ENCODE results near the gene BIRC6. TPM values are rescaled to one million over a fixed set of nuclear protein-coding genes. Genes with fewer than 3 reads are reported as not detected.

The BIRC6 gene
- total RNA-seq, 1 experiment from 2014 or later, result 182 TPM

GRCh38 chr2:32479993-32480392, 123.2 kb downstream of the BIRC6 start:
- Histone ChIP-seq H3K36me3 (ENCODE audit: insufficient read depth, low read length) (peaks cover 68% of the 10 kb centered on the region), H3K4me2 (ENCODE audit: low read depth, low read length, poor library complexity, severe bottlenecking) (no peak overlapping the region), H3K9me2 (replicated peaks; ENCODE audit: insufficient read depth, low read length) (no peaks in the 10 kb centered on the region; the same call in 1 of the 2 replicates), H3K9me3 (ENCODE audit: low read length) (no peaks in the 10 kb centered on the region), H3K27me3 (ENCODE audit: low read length) (no peaks in the 10 kb centered on the region), H3K4me1 (ENCODE audit: low read length) (no peaks in the 10 kb centered on the region), H3K4me3 (ENCODE audit: low read length) (no peak overlapping the region), H2AFZ (ENCODE audit: low read length) (no peak overlapping the region), H4K20me1 (ENCODE audit: insufficient read depth, low read depth, low read length) (no peaks in the 10 kb centered on the region), H3K27ac (ENCODE audit: low read length) (no peak overlapping the region), H3K79me2 (ENCODE audit: low read length) (peaks cover 43% of the 10 kb centered on the region), H3K9ac (ENCODE audit: low read length) (no peak overlapping the region)
- DNase-seq, result no peak

- H3K9me3 ChIP-seq (ENCODE audit: low read length), result no peaks in the 10 kb centered on the region
- H2AFZ ChIP-seq (ENCODE audit: low read length), result no peak overlapping the region
- H3K4me2 ChIP-seq (ENCODE audit: low read depth, low read length, poor library complexity, severe bottlenecking), result no peak overlapping the region
- no peaks in the 10 kb centered on the region for H3K27me3 ChIP-seq (ENCODE audit: low read length)
- peaks cover 36% of the 10 kb centered on the region for H3K79me2 ChIP-seq (ENCODE audit: low read length)
- no peaks in the 10 kb centered on the region; the same call in 1 of the 2 replicates for H3K9me2 ChIP-seq (replicated peaks; ENCODE audit: insufficient read depth, low read length)
- no peaks in the 10 kb centered on the region for H4K20me1 ChIP-seq (ENCODE audit: insufficient read depth, low read depth, low read length)
- DNase-seq, result no peak
- H3K4me1 ChIP-seq (ENCODE audit: low read length), result no peaks in the 10 kb centered on the region
- H3K9ac ChIP-seq (ENCODE audit: low read length), result no peak overlapping the region
- no peak overlapping the region for H3K4me3 ChIP-seq (ENCODE audit: low read length)
- no peak overlapping the region for H3K27ac ChIP-seq (ENCODE audit: low read length)
- H3K36me3 ChIP-seq (ENCODE audit: insufficient read depth, low read length), result peaks cover 77% of the 10 kb centered on the region
Measured at GRCh38 chr2:32482471-32482870, 125.6 kb downstream of the BIRC6 start.

DNA sequence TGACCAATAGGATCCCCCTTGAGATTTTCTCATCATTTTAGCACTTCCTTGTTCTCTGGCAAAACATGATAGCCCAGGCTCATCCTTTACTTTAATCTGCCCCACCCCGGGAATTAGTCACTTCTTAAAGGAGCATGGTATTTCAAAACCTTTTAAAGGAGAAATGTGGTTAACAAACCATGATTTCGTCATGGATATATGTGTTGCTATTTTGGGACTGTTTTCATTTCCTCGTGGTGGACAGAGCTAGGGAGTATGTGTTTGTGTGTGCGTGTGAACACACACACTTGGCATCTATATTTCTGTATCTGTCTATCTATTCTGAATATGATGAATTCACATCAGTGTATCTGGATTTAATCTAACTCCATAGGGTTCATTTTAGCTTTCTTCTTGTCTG, 128.1 kb downstream of the BIRC6 start:
- Histone ChIP-seq H3K9me3 (ENCODE audit: low read length) (no peaks in the 10 kb centered on the region), H3K79me2 (ENCODE audit: low read length) (peaks cover 30% of the 10 kb centered on the region), H3K9me2 (replicated peaks; ENCODE audit: insufficient read depth, low read length) (no peaks in the 10 kb centered on the region), H3K4me2 (ENCODE audit: low read depth, low read length, poor library complexity, severe bottlenecking) (no peak overlapping the region), H3K4me3 (ENCODE audit: low read length) (no peak overlapping the region), H3K4me1 (ENCODE audit: low read length) (no peaks in the 10 kb centered on the region), H3K27me3 (ENCODE audit: low read length) (no peaks in the 10 kb centered on the region), H4K20me1 (ENCODE audit: insufficient read depth, low read depth, low read length) (no peaks in the 10 kb centered on the region), H3K36me3 (ENCODE audit: insufficient read depth, low read length) (peaks cover 75% of the 10 kb centered on the region), H3K9ac (ENCODE audit: low read length) (no peak overlapping the region), H2AFZ (ENCODE audit: low read length) (no peak overlapping the region), H3K27ac (ENCODE audit: low read length) (no peak overlapping the region)
- no peak for DNase-seq

GRCh38 chr2:32485399-32485798, 128.6 kb downstream of the BIRC6 start:
- H3K4me1 ChIP-seq (ENCODE audit: low read length), result no peaks in the 10 kb centered on the region
- H3K36me3 ChIP-seq (ENCODE audit: insufficient read depth, low read length), result peaks cover 72% of the 10 kb centered on the region
- no peaks in the 10 kb centered on the region for H4K20me1 ChIP-seq (ENCODE audit: insufficient read depth, low read depth, low read length)
- no peak overlapping the region for H3K4me2 ChIP-seq (ENCODE audit: low read depth, low read length, poor library complexity, severe bottlenecking)
- no peak overlapping the region for H3K27ac ChIP-seq (ENCODE audit: low read length)
- H3K9me2 ChIP-seq (replicated peaks; ENCODE audit: insufficient read depth, low read length), result no peaks in the 10 kb centered on the region
- H3K9me3 ChIP-seq (ENCODE audit: low read length), result no peaks in the 10 kb centered on the region
- no peak overlapping the region for H3K9ac ChIP-seq (ENCODE audit: low read length)
- peaks cover 27% of the 10 kb centered on the region for H3K79me2 ChIP-seq (ENCODE audit: low read length)
- no peak overlapping the region for H3K4me3 ChIP-seq (ENCODE audit: low read length)
- no peak overlapping the region for H2AFZ ChIP-seq (ENCODE audit: low read length)
- no peak for DNase-seq
- no peaks in the 10 kb centered on the region for H3K27me3 ChIP-seq (ENCODE audit: low read length)

DNA sequence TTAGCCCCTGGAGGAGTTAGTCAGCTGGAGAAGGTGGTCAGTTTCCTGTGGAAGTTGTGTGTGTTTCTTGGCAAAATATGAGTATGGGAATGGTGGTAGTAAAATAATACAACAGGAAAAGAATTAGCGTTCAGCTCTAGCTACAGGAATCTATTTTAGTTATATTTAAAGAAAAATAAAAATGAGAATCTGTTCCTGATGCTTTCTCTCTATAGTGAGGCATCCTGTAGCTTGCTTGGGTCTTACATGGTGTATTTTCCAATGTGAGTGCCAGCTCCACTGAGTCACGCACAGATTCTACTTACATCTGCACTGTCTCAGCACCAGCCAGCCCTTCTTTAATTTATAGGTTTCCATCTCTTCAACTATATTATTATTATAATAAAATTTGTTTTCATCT, 132.2 kb downstream of the BIRC6 start:
- Histone ChIP-seq H3K9me3 (ENCODE audit: low read length) (no peaks in the 10 kb centered on the region), H3K9me2 (replicated peaks; ENCODE audit: insufficient read depth, low read length) (no peaks in the 10 kb centered on the region), H3K4me3 (ENCODE audit: low read length) (no peak overlapping the region), H3K4me1 (ENCODE audit: low read length) (no peaks in the 10 kb centered on the region), H3K27me3 (ENCODE audit: low read length) (no peaks in the 10 kb centered on the region), H3K27ac (ENCODE audit: low read length) (no peak overlapping the region), H4K20me1 (ENCODE audit: insufficient read depth, low read depth, low read length) (no peaks in the 10 kb centered on the region), H3K36me3 (ENCODE audit: insufficient read depth, low read length) (peaks cover 74% of the 10 kb centered on the region), H2AFZ (ENCODE audit: low read length) (no peak overlapping the region), H3K79me2 (ENCODE audit: low read length) (peaks cover 18% of the 10 kb centered on the region), H3K9ac (ENCODE audit: low read length) (no peak overlapping the region), H3K4me2 (ENCODE audit: low read depth, low read length, poor library complexity, severe bottlenecking) (no peak overlapping the region)
- DNase-seq, result no peak

DNA sequence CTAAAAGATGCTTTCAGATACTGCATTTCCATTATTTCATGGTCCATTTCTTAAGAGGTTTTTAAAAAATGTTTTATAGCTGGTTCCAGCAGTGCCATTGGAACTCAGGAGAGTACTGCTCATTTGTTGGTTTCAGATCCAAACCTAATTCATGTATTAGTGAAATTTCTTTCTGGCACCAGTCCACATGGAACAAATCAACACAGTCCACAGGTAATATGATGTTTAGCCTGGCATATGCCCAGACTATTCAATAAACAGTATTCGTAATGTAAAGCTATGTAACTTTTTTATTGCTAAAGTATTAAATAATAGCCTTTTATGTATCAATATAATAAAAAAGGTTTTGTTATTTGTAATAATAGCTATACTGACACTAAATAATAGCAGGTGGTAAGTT, 134.5 kb downstream of the BIRC6 start:
- Histone ChIP-seq H3K4me2 (ENCODE audit: low read depth, low read length, poor library complexity, severe bottlenecking) (no peak overlapping the region), H3K27ac (ENCODE audit: low read length) (no peak overlapping the region), H3K36me3 (ENCODE audit: insufficient read depth, low read length) (peaks cover 65% of the 10 kb centered on the region; the same call in 1 of the 2 replicates), H3K79me2 (ENCODE audit: low read length) (peaks cover 21% of the 10 kb centered on the region), H2AFZ (ENCODE audit: low read length) (no peak overlapping the region), H3K9me3 (ENCODE audit: low read length) (no peaks in the 10 kb centered on the region), H3K4me1 (ENCODE audit: low read length) (no peaks in the 10 kb centered on the region), H4K20me1 (ENCODE audit: insufficient read depth, low read depth, low read length) (no peaks in the 10 kb centered on the region), H3K27me3 (ENCODE audit: low read length) (no peaks in the 10 kb centered on the region), H3K4me3 (ENCODE audit: low read length) (no peak overlapping the region), H3K9me2 (replicated peaks; ENCODE audit: insufficient read depth, low read length) (no peaks in the 10 kb centered on the region), H3K9ac (ENCODE audit: low read length) (no peak overlapping the region)
- DNase-seq, result no peak

- no peak overlapping the region for H3K4me3 ChIP-seq (ENCODE audit: low read length)
- H4K20me1 ChIP-seq (ENCODE audit: insufficient read depth, low read depth, low read length), result no peaks in the 10 kb centered on the region
- no peaks in the 10 kb centered on the region for H3K27me3 ChIP-seq (ENCODE audit: low read length)
- peaks cover 11% of the 10 kb centered on the region for H3K4me1 ChIP-seq (ENCODE audit: low read length)
- H3K79me2 ChIP-seq (ENCODE audit: low read length), result peaks cover 46% of the 10 kb centered on the region
- DNase-seq, result no peak
- no peaks in the 10 kb centered on the region for H3K9me3 ChIP-seq (ENCODE audit: low read length)
- H2AFZ ChIP-seq (ENCODE audit: low read length), result no peak overlapping the region
- no peaks in the 10 kb centered on the region for H3K9me2 ChIP-seq (replicated peaks; ENCODE audit: insufficient read depth, low read length)
- no peak overlapping the region for H3K9ac ChIP-seq (ENCODE audit: low read length)
- no peak overlapping the region for H3K4me2 ChIP-seq (ENCODE audit: low read depth, low read length, poor library complexity, severe bottlenecking)
- H3K27ac ChIP-seq (ENCODE audit: low read length), result no peak overlapping the region
- peaks cover 68% of the 10 kb centered on the region for H3K36me3 ChIP-seq (ENCODE audit: insufficient read depth, low read length)
Measured at GRCh38 chr2:32495139-32495538, 138.3 kb downstream of the BIRC6 start.

- Histone ChIP-seq H3K9me3 (ENCODE audit: low read length) (no peaks in the 10 kb centered on the region), H3K27me3 (ENCODE audit: low read length) (no peaks in the 10 kb centered on the region), H3K27ac (ENCODE audit: low read length) (no peak overlapping the region), H3K9me2 (replicated peaks; ENCODE audit: insufficient read depth, low read length) (no peaks in the 10 kb centered on the region), H3K4me2 (ENCODE audit: low read depth, low read length, poor library complexity, severe bottlenecking) (no peak overlapping the region), H3K79me2 (ENCODE audit: low read length) (peaks cover 43% of the 10 kb centered on the region), H4K20me1 (ENCODE audit: insufficient read depth, low read depth, low read length) (no peaks in the 10 kb centered on the region), H3K4me1 (ENCODE audit: low read length) (peaks cover 11% of the 10 kb centered on the region), H2AFZ (ENCODE audit: low read length) (no peak overlapping the region), H3K4me3 (ENCODE audit: low read length) (no peak overlapping the region), H3K9ac (ENCODE audit: low read length) (no peak overlapping the region), H3K36me3 (ENCODE audit: insufficient read depth, low read length) (peaks cover 65% of the 10 kb centered on the region)
- DNase-seq, result no peak
Measured at GRCh38 chr2:32496662-32497061, 139.8 kb downstream of the BIRC6 start.

- Histone ChIP-seq H3K9me3 (ENCODE audit: low read length) (no peaks in the 10 kb centered on the region), H3K4me2 (ENCODE audit: low read depth, low read length, poor library complexity, severe bottlenecking) (no peak overlapping the region)
Measured at GRCh38 chr2:32498306-32498705, 141.5 kb downstream of the BIRC6 start.

More at GRCh38 chr2:32498306-32498705, 141.5 kb downstream of the BIRC6 start:
- Histone ChIP-seq H3K27ac (ENCODE audit: low read length) (no peak overlapping the region), H3K4me3 (ENCODE audit: low read length) (no peak overlapping the region), H3K36me3 (ENCODE audit: insufficient read depth, low read length) (peaks cover 70% of the 10 kb centered on the region), H4K20me1 (ENCODE audit: insufficient read depth, low read depth, low read length) (no peaks in the 10 kb centered on the region), H2AFZ (ENCODE audit: low read length) (no peak overlapping the region), H3K4me1 (ENCODE audit: low read length) (peaks cover 11% of the 10 kb centered on the region), H3K9me2 (replicated peaks; ENCODE audit: insufficient read depth, low read length) (no peaks in the 10 kb centered on the region), H3K79me2 (ENCODE audit: low read length) (peaks cover 44% of the 10 kb centered on the region), H3K9ac (ENCODE audit: low read length) (no peak overlapping the region), H3K27me3 (ENCODE audit: low read length) (no peaks in the 10 kb centered on the region)
- no peak for DNase-seq

Data from Karpas-422 (cell line).